ENCODE results near the gene POLA2.

DNA sequence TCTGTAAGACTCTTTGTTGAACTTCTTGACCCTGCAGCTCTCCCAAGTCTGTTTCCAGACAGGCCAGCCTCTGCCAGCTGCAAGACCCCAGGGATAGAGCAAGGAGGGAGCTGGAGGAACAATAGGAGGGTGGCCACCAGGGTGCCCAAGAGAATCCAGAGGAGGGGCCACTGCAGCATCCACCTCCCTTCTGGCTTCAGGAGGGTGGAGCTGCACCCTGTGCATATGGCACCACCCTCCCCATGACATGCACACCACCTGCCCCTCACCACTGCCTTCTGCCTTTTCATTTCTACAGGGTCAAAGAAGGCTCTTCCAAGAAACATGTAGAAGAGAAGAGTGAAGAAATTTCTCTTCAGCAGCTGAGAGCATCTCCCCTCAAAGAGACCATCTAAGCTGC is 20.1 kb upstream of the POLA2 start:
- TF ChIP-seq, protein P1, sequence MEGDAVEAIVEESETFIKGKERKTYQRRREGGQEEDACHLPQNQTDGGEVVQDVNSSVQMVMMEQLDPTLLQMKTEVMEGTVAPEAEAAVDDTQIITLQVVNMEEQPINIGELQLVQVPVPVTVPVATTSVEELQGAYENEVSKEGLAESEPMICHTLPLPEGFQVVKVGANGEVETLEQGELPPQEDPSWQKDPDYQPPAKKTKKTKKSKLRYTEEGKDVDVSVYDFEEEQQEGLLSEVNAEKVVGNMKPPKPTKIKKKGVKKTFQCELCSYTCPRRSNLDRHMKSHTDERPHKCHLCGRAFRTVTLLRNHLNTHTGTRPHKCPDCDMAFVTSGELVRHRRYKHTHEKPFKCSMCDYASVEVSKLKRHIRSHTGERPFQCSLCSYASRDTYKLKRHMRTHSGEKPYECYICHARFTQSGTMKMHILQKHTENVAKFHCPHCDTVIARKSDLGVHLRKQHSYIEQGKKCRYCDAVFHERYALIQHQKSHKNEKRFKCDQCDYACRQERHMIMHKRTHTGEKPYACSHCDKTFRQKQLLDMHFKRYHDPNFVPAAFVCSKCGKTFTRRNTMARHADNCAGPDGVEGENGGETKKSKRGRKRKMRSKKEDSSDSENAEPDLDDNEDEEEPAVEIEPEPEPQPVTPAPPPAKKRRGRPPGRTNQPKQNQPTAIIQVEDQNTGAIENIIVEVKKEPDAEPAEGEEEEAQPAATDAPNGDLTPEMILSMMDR (IDR thresholded peaks at IDR 0.05), result no peak
- no peak for TF ChIP-seq POLR2A (IDR thresholded peaks at IDR 0.05)

Measured in sigmoid colon (tissue), 3 donors.